Vagina (tissue), 2 donors: Measurements from ENCODE around the gene JAGN1.

Source experiments
- POLR2A ChIP-seq, 2 donors: fragments of 450-650 bp; IDR thresholded peaks; one replicate each; pipeline ENCODE4 v1.6.1; 2017; ENCODE audit warnings: antibody characterized with exemption in 2 of 2, mild to moderate bottlenecking in 2 of 2, moderate library complexity in 2 of 2
- POLR2AphosphoS5 ChIP-seq, 2 donors: sonication (generic); formaldehyde crosslinking; IDR thresholded peaks; one replicate each; pipeline ENCODE4 v1.9.0; 2017; ENCODE audit warnings: antibody characterized with exemption in 2 of 2, mild to moderate bottlenecking in 2 of 2, low read depth in 1 of 2; ENCODE audit not compliant: insufficient read depth in 1 of 2
- TF ChIP-seq, protein P1 (sequence below), 3 experiments: fragments of 450-650 bp in 2 of 3; fragments of 200-600 bp in 1 of 3; sonication (generic) in 1 of 3; IDR thresholded peaks; one replicate each; pipeline ENCODE4 v1.5.1; 2017 to 2019; ENCODE audit warnings: antibody characterized with exemption in 3 of 3, mild to moderate bottlenecking in 2 of 3, moderate library complexity in 2 of 3

GRCh38 chr3:9918261-9919038, 28.0 kb downstream of the JAGN1 start:
- TF ChIP-seq, protein P1, sequence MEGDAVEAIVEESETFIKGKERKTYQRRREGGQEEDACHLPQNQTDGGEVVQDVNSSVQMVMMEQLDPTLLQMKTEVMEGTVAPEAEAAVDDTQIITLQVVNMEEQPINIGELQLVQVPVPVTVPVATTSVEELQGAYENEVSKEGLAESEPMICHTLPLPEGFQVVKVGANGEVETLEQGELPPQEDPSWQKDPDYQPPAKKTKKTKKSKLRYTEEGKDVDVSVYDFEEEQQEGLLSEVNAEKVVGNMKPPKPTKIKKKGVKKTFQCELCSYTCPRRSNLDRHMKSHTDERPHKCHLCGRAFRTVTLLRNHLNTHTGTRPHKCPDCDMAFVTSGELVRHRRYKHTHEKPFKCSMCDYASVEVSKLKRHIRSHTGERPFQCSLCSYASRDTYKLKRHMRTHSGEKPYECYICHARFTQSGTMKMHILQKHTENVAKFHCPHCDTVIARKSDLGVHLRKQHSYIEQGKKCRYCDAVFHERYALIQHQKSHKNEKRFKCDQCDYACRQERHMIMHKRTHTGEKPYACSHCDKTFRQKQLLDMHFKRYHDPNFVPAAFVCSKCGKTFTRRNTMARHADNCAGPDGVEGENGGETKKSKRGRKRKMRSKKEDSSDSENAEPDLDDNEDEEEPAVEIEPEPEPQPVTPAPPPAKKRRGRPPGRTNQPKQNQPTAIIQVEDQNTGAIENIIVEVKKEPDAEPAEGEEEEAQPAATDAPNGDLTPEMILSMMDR (IDR thresholded peaks at IDR 0.05), result no peak
- no peak for TF ChIP-seq POLR2A (IDR thresholded peaks at IDR 0.05)
- no peak for TF ChIP-seq POLR2AphosphoS5 (IDR thresholded peaks at IDR 0.05; ENCODE audit: insufficient read depth in 1 of 2, low read depth in 1 of 2)
